CD4-positive, alpha-beta T cell treated with Interleukin-4 for 1 hour (primary cell): ENCODE data around the gene TTC5.
"Not testable (repeated sequence)": the region's sequence is repeated elsewhere in the genome, so short reads cannot be mapped to it uniquely, and the experiment has no call there.

ENCODE experiments used
- DNase-seq, 2 donors: peaks; one replicate each; pipeline ENCODE4 v3.0.0-alpha.2; 2020 to 2022

Gene TTC5

DNA sequence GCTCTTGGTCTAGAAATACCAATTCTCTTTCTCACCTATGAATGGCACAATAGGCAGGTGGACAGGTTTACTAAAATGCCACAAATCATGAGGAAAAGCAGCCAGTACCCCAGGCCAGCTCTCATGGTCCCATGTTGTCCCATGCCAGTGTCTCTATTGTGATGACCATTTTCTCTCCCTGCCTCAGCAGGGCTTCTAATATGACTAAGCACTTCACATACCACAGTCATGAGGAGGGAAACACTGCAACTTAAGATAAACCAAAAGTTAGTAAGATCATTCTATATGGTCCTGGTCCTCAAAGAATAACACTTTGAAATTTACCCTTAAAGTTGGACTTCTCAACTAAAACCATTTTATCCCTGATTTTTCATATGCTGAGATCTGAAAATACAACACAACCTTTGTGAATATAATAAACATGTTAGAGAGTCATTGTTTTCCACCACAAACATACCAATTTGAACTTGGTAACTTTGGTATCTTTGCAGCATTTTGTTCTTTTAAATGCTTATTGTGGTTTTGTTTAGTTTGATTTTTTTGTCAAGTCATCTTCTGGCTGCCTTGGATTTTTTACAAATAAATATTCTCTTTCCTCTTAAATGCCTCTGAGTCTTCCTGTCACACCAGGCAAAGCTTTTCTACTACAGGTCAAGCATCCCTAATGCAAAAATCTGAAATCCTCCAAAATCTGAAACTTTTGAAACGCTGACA lies 3.6 kb downstream of the TTC5 start:
- DNase-seq: no peak

DNA sequence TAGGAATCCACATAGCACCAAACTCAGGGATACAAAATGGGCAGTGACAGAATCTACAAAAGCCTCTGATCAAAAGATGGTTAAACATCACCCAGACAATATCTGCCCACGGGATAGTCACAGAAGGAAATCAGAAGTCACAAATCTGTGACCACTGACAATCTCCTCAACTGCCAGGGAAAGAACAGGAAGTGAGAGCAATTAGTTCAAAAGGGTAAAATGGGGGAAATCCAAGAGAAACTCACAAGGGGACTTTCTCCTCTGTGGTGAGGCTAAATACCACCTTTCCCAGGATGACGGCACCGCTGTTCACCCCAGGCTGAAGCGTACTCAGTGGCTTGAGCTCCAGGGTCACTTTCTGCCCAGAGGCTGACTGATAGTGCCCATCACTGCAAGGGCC lies 10.7 kb downstream of the TTC5 start:
- no peak for DNase-seq

GRCh38 chr14:20294636-20295035 lies 11.1 kb downstream of the TTC5 start:
- no peak for DNase-seq

DNA sequence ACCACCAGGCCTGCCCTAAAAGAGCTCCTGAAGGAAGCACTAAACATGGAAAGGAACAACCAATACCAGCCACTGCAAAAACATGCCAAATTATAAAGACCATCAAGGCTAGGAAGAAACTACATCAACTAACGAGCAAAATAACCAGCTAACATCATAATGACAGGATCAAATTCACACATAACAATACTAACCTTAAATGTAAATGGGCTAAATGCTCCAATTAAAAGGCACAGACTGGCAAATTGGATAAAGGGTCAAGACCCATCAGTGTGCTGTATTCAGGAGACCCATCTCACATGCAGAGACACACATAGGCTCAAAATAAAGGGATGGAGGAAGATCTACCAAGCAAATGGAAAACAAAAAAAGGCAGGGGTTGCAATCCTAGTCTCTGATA lies 23.8 kb downstream of the TTC5 start:
- DNase-seq: not testable (repeated sequence)

DNA sequence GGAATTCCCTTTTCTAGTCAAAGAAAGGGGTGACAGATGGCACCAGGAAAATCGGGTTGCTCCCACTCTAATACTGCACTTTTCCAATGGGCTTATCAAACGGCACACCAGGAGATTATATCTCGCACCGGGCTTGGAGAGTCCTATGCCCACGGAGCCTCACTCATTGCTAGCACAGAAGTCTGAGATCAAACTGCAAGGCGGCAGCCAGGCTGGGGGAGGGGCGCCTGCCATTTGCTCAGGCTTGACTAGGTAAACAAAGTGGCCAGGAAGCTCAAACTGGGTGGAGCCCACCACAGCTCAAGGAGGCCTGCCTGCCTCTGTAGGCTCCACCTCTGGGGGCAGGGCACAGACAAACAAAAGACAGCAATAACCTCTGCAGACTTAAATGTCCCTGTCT lies 25.5 kb downstream of the TTC5 start:
- not testable (repeated sequence) for DNase-seq

DNA sequence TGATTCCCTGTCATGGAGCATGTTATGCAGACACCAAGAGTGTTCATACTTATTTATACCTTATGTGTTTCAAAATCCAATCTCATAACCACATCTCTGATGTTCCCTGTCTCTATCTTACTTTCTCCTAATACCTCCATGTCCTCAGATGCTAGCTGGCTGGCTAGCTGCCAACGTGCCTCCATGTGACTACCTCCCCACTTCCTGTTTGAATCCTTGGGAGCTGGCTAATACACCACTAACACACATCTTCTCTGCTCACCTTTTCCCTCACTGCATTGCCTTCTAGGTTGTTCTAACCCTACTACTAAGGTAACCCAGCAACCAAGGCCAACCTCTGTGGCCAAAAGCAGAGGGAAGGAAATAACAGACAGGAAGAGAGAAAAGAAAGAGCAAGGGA lies 27.3 kb downstream of the TTC5 start:
- peak in 1 of 2 donors; percentile 38 for DNase-seq

GRCh38 chr14:20277409-20277808 lies 28.3 kb downstream of the TTC5 start:
- no peak for DNase-seq

DNA sequence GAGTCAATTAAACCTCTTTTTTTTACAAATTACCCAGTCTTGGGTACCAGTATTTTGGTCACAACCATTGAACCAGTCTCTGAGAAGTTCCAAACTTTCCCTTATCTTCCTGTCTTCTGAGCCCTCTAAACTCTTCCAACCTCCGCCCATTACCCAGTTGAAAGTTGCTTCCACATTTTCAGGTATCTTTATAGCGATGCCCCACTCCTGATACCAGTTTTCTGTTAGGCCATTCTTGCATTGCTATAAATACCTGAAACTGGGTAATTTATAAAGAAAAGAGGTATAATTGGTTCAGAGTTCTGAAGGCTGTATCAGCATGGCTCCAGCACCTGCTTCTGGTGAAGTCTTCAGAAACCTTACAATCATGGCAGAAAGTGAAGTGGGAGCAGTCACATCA lies 31.7 kb downstream of the TTC5 start:
- DNase-seq: no peak

- DNase-seq: not testable (repeated sequence)
These were observed 41.4 kb downstream of the TTC5 start for GRCh38 chr14:20264361-20264760.

GRCh38 chr14:20262642-20263128 lies 43.1 kb downstream of the TTC5 start:
- no peak for DNase-seq

DNA sequence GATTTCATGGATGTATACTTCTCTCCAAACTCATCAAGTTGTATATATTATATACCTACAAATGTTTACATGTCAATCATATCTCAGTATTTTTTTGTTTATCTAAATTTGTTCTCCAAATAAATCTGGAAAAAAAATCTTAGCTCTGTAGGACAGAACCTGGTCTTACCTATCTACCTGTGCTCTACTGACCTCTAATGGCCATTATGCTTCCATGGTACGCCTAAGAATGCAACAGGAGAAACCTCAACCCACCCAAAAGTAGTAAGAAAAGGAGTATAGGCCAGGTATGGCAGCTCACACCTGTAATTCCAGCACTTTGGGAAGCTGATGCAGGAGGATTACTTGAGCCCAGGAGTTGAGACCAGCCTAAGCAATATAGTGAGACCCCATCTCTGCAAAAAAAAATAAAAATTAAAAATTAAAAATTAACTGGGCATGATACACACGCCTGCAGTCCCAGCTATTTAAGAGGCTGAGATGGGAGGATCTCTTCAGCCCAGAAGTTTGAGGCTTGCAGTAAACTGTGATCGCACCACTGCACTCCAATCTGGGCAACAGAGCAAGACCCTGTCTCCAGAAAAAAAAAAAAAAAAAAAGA lies 58.0 kb downstream of the TTC5 start:
- peak in 1 of 2 donors; percentile 18 for DNase-seq
